Kidney (tissue), 14 donors: Measurements from ENCODE around the gene PAK1. TPM values are rescaled to one million over a fixed set of nuclear protein-coding genes. Genes with fewer than 3 reads are reported as not detected.
A peak's percentile ranks its signal among the peaks of the same experiment; 100 is the strongest.

Source experiments
- DNase-seq, 5 donors: peaks; one replicate each; pipeline ENCODE4 v3.0.0-alpha.2; 2013 to 2020
- FAIRE-seq: peaks from 2 replicates; lab custom pipeline; 2012; peaks lifted over from hg19 to GRCh38; lab: Jason Lieb, UNC
- H3K27ac ChIP-seq, 2 donors: one replicate each; pipeline ENCODE4 v1.7.0; 2013; ENCODE audit warnings: low read depth in 2 of 2, low read length in 2 of 2, inconsistent platforms in 1 of 2
- H3K27me3 ChIP-seq: one replicate; pipeline ENCODE4 v1.7.1; 2013; ENCODE audit warnings: low read length, inconsistent platforms; ENCODE audit not compliant: control insufficient read depth, insufficient read depth
- H3K36me3 ChIP-seq, 3 donors: one replicate each; pipeline versions ENCODE4 v1.7.0 to v1.7.1; 2013; ENCODE audit warnings: low read length in 3 of 3, control low read depth in 1 of 3, inconsistent platforms in 1 of 3; ENCODE audit not compliant: insufficient read depth in 3 of 3, control insufficient read depth in 2 of 3
- H3K4me1 ChIP-seq, 3 donors: one replicate each; pipeline versions ENCODE4 v1.7.0 to v1.7.1; 2013; ENCODE audit warnings: low read length in 3 of 3, inconsistent platforms in 1 of 3, low read depth in 1 of 3; ENCODE audit not compliant: control insufficient read depth in 2 of 3, insufficient read depth in 2 of 3
- H3K4me3 ChIP-seq, 3 donors: one replicate each; pipeline versions ENCODE4 v1.7.0 to v1.8.1; 2013; ENCODE audit warnings: low read length in 3 of 3, control low read depth in 1 of 3, inconsistent platforms in 1 of 3
- H3K9ac ChIP-seq, 3 donors: one replicate each; pipeline versions ENCODE4 v1.7.0 to v1.7.1; 2013; ENCODE audit warnings: low read length in 3 of 3, control low read depth in 1 of 3, inconsistent platforms in 1 of 3
- H3K9me3 ChIP-seq, 3 donors: one replicate each; pipeline versions ENCODE4 v1.7.0 to v1.7.1; 2013; ENCODE audit warnings: low read length in 3 of 3, control low read depth in 1 of 3, inconsistent platforms in 1 of 3; ENCODE audit not compliant: control insufficient read depth in 2 of 3, insufficient read depth in 1 of 3
- intact Hi-C: fragments of 100-400 bp; cut with DNase I; formaldehyde crosslinking; loops from one replicate; pipeline ENCODE4 v1.11.1; 2022
- polyA plus RNA-seq: library from polyadenylated mRNA; stranded (reverse); fragments of 350-450 nt; fragmentation: Illumina TruSeq; extraction: RNeasy Lipid Tissue Mini Kit (QIAGEN cat#74804); gene quantifications from one replicate; pipeline ENCODE4 v1.2.3, GENCODE V29; 2014; ENCODE audit warnings: low read depth, low replicate concordance; ENCODE audit not compliant: insufficient read depth
- total RNA-seq: library from RNA; stranded (reverse); fragmentation: NEBNext Ultra II Directional; extraction: Animal tissue kit (Norgen Biotek cat#: 25700); gene quantifications from one replicate; pipeline ENCODE4 v1.2.1, GENCODE V29; 2021
- TF ChIP-seq, protein P1 (sequence below): IDR thresholded peaks from 3 replicates; pipeline ENCODE4 v1.5.1; 2012; ENCODE audit warnings: mild to moderate bottlenecking, moderate library complexity, borderline replicate concordance; ENCODE audit not compliant: insufficient read depth; ENCODE audit errors: extremely low read depth
- donor health status: control.
- donor health status: control.
- donor health status: control.
- donor health status: control.
- donor health status: control.
- donor health status: DM: yes; HTN: yes; CAD: no.
- donor health status: Normal renal cell carcinoma (clear cell type).

Gene PAK1
- total and polyA plus RNA-seq, 2 donors from 2014 or later, result 22.2 to 29.1 TPM

DNA sequence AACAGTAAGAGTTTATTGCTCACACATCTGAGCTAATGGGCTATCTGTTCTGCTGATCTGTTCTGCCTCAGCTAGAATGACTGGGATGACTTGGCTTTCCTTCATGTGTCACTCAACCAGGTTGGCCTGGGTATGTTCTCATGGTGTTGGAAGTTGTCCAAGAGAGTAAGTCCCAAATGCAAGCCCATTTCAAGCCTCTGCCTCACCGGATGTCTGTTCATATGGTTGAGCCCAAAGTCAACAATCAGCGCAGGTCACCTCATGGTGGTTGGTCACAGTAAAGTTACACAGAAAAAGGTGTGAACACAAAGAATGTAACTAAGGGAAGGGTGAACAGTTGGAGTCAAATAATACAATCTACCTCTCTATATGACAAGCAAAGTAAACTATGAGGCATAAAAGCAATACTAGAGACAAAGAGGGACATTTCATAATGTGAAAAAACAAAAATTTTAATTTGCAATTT lies 174.3 kb downstream of the PAK1 start:
- no peak overlapping the region for H3K4me3 ChIP-seq
- H3K4me1 ChIP-seq, result no peaks in the 10 kb centered on the region
- H3K27me3 ChIP-seq, result no peaks in the 10 kb centered on the region
- no peaks in the 10 kb centered on the region for H3K9me3 ChIP-seq
- TF ChIP-seq, protein P1, sequence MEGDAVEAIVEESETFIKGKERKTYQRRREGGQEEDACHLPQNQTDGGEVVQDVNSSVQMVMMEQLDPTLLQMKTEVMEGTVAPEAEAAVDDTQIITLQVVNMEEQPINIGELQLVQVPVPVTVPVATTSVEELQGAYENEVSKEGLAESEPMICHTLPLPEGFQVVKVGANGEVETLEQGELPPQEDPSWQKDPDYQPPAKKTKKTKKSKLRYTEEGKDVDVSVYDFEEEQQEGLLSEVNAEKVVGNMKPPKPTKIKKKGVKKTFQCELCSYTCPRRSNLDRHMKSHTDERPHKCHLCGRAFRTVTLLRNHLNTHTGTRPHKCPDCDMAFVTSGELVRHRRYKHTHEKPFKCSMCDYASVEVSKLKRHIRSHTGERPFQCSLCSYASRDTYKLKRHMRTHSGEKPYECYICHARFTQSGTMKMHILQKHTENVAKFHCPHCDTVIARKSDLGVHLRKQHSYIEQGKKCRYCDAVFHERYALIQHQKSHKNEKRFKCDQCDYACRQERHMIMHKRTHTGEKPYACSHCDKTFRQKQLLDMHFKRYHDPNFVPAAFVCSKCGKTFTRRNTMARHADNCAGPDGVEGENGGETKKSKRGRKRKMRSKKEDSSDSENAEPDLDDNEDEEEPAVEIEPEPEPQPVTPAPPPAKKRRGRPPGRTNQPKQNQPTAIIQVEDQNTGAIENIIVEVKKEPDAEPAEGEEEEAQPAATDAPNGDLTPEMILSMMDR, result no peak
- no peak for FAIRE-seq
- intact Hi-C loops, result no loop called here
- H3K36me3 ChIP-seq, result no peaks in the 10 kb centered on the region
- no peak overlapping the region for H3K27ac ChIP-seq
- H3K9ac ChIP-seq, result no peak overlapping the region
- DNase-seq, result no peak

DNA sequence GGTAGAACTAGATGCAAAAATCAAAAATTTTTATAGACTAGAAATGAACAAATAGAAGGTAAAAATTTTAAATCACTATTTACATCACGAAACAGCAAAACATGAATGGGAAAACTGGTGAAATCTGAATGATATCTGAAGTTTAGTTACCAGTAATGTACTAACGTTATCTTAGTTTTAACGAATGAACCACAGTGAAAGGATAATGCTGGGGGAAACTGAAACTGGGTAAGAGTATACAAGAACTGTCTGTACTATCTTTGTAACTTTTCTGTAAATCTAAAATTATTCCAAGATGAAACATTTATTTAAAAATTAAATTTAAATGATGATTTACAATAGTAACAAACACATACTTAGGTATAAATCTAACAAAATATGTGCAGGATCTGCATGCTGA lies 179.9 kb downstream of the PAK1 start:
- Histone ChIP-seq H3K27ac (no peak overlapping the region), H3K9me3 (no peaks in the 10 kb centered on the region), H3K36me3 (no peaks in the 10 kb centered on the region), H3K9ac (no peak overlapping the region), H3K4me1 (no peaks in the 10 kb centered on the region), H3K4me3 (no peak overlapping the region), H3K27me3 (no peaks in the 10 kb centered on the region)
- intact Hi-C loops, result no loop called here
- DNase-seq (no peak), FAIRE-seq (peak; percentile 61)
- TF ChIP-seq, protein P1, result no peak

DNA sequence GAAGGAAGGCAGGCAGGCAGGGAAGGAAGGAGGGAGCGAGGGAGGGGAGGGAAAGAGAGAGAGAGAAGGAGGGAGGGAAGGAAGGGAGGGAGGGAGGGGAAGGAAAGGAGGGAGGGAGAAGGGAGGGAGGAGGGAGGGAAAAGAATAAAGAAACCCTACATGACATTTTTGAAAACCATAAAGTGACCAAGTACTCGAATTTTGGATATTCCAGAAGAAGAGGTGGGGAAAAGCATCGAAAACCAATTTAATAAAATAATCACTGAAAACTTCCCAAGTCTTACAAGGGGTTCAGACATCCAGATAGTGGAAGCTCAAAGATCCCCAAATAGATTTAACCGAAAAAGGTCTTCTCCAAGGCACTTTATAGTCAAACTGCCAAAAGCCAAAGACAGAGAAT lies 184.2 kb downstream of the PAK1 start:
- no peak overlapping the region for H3K9ac ChIP-seq
- DNase-seq (no peak), FAIRE-seq (no peak)
- no peaks in the 10 kb centered on the region for H3K4me1 ChIP-seq
- H3K27ac ChIP-seq, result no peak overlapping the region
- H3K9me3 ChIP-seq, result no peaks in the 10 kb centered on the region
- H3K4me3 ChIP-seq, result no peak overlapping the region
- intact Hi-C loops, result no loop called here
- no peaks in the 10 kb centered on the region for H3K27me3 ChIP-seq
- H3K36me3 ChIP-seq, result no peaks in the 10 kb centered on the region
- TF ChIP-seq, protein P1, result no peak
